Measurements from ENCODE around the gene KRT80.

DNA sequence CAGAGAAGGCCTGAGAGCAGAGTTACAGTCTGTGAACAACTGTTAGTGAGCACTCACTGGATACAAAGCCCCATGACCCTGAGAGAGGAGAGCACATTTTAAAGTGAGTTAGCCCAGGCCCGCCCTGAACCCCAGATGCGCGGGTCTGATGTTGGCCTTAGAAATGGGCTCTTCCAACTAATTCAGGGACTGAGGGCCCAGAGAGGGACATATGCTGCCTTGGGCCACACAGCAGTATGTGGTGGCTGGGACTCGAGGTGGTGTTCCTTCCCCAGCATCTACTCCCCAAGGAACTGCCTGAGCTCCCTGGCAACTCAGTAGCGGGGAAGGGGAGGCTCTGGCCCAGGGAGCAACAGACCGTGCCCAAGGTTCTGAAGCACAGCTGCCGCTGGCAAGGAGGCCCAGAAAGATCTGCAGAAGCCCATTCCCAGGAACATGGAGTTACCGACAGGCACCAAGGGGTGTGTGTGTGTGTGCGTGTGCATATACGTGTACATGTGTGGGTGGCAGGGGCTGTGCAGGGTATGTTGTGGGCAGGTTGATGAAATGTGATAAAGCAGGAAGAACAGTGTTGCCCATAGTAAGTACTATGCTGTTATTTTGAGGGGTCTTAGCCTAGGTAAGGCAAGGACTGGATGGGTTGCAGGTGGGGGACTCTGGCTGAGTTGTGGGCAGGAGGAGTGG is 40.5 kb downstream of the KRT80 start:
- TF ChIP-seq, protein P1, sequence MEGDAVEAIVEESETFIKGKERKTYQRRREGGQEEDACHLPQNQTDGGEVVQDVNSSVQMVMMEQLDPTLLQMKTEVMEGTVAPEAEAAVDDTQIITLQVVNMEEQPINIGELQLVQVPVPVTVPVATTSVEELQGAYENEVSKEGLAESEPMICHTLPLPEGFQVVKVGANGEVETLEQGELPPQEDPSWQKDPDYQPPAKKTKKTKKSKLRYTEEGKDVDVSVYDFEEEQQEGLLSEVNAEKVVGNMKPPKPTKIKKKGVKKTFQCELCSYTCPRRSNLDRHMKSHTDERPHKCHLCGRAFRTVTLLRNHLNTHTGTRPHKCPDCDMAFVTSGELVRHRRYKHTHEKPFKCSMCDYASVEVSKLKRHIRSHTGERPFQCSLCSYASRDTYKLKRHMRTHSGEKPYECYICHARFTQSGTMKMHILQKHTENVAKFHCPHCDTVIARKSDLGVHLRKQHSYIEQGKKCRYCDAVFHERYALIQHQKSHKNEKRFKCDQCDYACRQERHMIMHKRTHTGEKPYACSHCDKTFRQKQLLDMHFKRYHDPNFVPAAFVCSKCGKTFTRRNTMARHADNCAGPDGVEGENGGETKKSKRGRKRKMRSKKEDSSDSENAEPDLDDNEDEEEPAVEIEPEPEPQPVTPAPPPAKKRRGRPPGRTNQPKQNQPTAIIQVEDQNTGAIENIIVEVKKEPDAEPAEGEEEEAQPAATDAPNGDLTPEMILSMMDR (IDR thresholded peaks at IDR 0.05): no peak
- no peak for TF ChIP-seq POLR2A (IDR thresholded peaks at IDR 0.05)
